NK-92 (cell line): Measurements from ENCODE around the gene LIMK2.
A peak's percentile ranks its signal among the peaks of the same experiment; 100 is the strongest.
"Not testable (repeated sequence)": the region's sequence is repeated elsewhere in the genome, so short reads cannot be mapped to it uniquely, and the experiment has no call there.

Source experiments
- DNase-seq: peaks from one replicate; lab custom pipeline; 2025; ENCODE audit not compliant: unreplicated experiment; lab: John Stamatoyannopoulos, UW

Gene LIMK2

GRCh38 chr22:31288496-31289240 is 76.6 kb downstream of the LIMK2 start:
- no peak for DNase-seq

GRCh38 chr22:31289344-31289743 is 77.2 kb downstream of the LIMK2 start:
- DNase-seq = no peak

GRCh38 chr22:31290494-31291471 is 78.7 kb downstream of the LIMK2 start:
- DNase-seq = peak; percentile 77

- no peak for DNase-seq
These were observed 79.6 kb downstream of the LIMK2 start for GRCh38 chr22:31291481-31292235.

- no peak for DNase-seq
These were observed 80.3 kb downstream of the LIMK2 start, which contains the start of gene PIK3IP1 for GRCh38 chr22:31292236-31292989. Gene PIK3IP1 (minus strand): TSS chr22:31292488. CDS start chr22:31292344, 144 bp downstream.

- DNase-seq = no peak
These were observed 83.3 kb downstream of the LIMK2 start for GRCh38 chr22:31295360-31295759.

- DNase-seq = no peak
These were observed 83.9 kb downstream of the LIMK2 start for GRCh38 chr22:31295831-31296657.

- DNase-seq = no peak
These were observed 88.8 kb downstream of the LIMK2 start for GRCh38 chr22:31300896-31301295.

GRCh38 chr22:31302006-31302405 is 89.9 kb downstream of the LIMK2 start:
- DNase-seq = no peak

GRCh38 chr22:31302537-31302936 is 90.4 kb downstream of the LIMK2 start:
- DNase-seq = no peak

- no peak for DNase-seq
These were observed 93.1 kb downstream of the LIMK2 start for GRCh38 chr22:31305194-31305593.

GRCh38 chr22:31308181-31308580 is 96.1 kb downstream of the LIMK2 start:
- no peak for DNase-seq

- no peak for DNase-seq
These were observed 101.5 kb downstream of the LIMK2 start for GRCh38 chr22:31313366-31314147.

GRCh38 chr22:31314220-31314619 is 102.1 kb downstream of the LIMK2 start:
- DNase-seq = not testable (repeated sequence)

- DNase-seq = no peak
These were observed 109.3 kb downstream of the LIMK2 start for GRCh38 chr22:31321421-31321820.

GRCh38 chr22:31323578-31324550 is 111.8 kb downstream of the LIMK2 start:
- no peak for DNase-seq

GRCh38 chr22:31326877-31327276 is 114.8 kb downstream of the LIMK2 start:
- DNase-seq = no peak
